A172 (cell line): Measurements from ENCODE around the gene CRB2. TPM values are rescaled to one million over a fixed set of nuclear protein-coding genes. Genes with fewer than 3 reads are reported as not detected.

ENCODE experiments used
- DNase-seq: peaks from one replicate; pipeline ENCODE4 v3.0.0-alpha.2; 2015; ENCODE audit warnings: low spot score
- total RNA-seq: library from RNA; depleted of rRNA; stranded (reverse); fragments of >200 nt; shearing (Covaris generic); gene quantifications from 2 replicates; pipeline ENCODE4 v1.2.3, GENCODE V29; 2014; rRNA removed

CRB2 gene
- total RNA-seq: 0.26 TPM in 2 replicates

GRCh38 chr9:123355761-123356431, at the start of gene CRB2:
Gene CRB2 (plus strand): TSS chr9:123356197. CDS start chr9:123356261, 64 bp downstream.
- no peak for DNase-seq

DNA sequence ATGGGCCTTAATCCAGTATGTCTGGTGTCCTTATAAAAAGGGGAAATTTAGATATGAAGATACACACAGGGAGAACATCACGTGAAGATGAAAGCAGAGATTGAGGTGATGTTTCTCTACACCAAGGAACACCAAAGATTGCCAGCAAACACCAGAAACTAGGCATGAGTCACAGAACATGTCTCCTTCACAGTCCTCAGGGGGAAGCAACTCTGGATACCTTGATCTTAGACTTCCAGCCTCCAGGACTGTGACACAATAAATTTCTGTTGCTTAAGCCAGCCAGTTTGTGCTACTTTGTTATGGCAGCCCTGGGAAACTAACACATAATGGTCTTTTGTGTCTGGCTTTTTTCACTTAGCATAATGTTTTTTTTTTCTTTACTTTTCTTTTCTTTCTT, 46.4 kb upstream of the CRB2 start:
- DNase-seq: peak; percentile 11

DNA sequence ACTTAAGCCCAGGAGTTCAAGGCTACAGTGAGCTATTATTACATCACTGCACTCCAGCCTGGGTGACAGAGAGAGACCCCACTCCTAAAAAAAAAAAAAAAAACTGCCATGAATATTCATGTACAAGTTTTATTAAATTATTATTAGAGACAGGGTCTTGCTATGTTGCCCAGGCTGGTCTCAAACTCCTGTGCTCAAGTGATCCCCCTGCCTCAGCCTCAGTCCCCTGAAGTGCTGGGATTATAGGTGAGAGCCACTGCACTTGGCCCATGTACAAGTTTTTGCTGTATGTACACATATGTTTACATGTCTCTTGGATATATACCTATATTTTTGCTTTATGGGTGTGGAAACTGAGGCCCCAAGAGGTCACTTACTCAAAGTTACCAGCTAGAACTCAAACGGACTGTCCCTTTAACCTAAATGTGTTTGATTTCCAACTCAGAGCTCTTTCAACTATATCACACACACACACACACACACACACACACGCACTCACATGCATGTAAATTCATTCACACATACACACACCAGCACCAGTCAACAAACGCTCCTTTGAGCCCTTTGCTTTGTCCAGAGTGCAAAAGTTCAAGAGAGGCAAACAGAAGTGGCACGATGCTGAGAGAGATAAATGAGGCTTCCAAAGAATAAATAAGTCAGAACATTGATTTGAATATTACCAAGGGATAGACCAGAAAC, 45.3 kb upstream of the CRB2 start:
- DNase-seq: no peak

- no peak for DNase-seq
Observed at GRCh38 chr9:123311250-123311752, 44.7 kb upstream of the CRB2 start.

DNA sequence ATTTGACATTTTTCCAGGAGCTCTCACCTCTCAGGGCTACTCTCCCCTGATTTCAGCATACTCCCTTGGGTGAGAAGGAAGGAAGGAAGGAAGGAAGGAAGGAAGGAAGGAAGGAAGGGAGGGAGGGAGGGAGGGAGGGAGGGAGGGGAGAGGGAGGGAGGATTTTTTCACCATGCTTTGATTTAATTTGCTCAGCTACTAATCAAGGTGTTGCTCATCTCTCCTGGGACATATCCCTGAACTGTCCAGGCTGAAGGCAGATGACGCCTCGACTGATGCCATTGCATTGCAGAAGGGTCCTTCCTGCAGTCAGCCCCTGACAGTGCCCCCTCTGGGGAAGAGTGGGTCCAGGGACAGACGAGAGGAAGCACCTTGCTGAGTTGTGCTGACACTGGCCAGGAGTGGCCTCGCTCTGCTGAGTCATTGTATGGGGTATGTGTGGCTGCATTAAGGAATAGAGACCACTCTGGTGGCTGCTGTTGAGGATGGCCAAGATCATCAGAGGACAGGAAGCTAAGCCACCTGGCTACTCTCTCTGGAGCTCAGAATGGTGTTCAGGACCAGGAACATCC, 43.6 kb upstream of the CRB2 start:
- no peak for DNase-seq

DNA sequence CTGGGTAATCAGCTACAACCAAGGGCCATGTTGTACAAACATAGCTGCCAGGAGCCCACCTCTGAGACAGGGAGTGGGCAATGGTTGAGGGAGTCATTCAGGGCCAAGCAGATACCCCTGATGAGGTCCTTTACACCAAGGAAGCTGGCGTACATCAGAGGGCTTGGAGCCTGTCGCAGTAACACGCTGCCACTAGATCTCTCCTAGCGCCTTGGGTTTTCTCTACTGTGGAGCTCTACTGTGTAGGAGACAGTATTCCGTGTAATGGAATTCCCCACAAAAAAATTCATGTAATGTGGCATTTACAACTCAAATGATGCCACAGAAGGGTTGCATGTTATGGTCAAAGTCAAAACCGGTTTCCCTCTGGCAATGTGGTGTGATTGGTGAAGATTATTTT, 41.4 kb upstream of the CRB2 start:
- no peak for DNase-seq

DNA sequence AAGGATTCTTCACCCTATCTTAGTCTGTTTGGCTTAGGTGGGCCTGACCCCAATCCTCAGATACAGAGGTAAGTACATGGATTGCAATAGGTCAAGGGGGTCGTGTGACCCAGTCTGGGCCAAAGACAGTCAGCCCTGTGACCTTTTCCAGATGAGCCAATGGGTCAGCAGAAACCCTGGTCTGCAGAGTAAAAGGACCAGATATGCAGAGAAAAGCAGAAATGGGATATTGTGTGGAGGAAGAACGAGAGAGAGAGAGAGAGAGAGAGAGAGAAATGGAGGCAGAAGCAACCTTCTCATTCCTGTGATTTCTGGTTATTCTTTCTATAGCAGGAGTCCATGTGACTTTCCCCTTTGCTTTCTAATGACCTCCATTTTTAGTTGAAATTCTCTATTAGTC, 40.4 kb upstream of the CRB2 start:
- DNase-seq: no peak

GRCh38 chr9:123316053-123316718, 39.8 kb upstream of the CRB2 start:
- DNase-seq: no peak

DNA sequence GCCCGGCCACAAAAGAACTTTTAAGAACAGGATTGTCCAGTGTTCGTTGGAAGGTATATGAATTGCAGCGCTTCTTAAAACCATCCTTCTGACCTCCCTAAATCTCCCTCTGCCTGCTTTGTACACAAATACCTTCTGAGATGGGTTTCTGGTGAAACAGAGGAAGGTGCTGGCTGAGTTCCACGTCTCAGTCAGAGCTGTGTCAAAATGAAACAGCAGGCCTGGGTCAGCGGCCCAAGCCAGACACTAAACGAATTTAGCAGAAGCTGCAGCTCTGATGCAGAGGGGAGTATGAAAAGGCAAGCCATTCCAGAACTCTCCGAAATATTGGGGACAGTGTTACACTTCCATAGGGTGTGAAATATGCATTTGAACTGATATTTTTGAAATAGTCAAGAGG, 37.8 kb upstream of the CRB2 start:
- no peak for DNase-seq

GRCh38 chr9:123318961-123319421, 37.0 kb upstream of the CRB2 start:
- no peak for DNase-seq

DNA sequence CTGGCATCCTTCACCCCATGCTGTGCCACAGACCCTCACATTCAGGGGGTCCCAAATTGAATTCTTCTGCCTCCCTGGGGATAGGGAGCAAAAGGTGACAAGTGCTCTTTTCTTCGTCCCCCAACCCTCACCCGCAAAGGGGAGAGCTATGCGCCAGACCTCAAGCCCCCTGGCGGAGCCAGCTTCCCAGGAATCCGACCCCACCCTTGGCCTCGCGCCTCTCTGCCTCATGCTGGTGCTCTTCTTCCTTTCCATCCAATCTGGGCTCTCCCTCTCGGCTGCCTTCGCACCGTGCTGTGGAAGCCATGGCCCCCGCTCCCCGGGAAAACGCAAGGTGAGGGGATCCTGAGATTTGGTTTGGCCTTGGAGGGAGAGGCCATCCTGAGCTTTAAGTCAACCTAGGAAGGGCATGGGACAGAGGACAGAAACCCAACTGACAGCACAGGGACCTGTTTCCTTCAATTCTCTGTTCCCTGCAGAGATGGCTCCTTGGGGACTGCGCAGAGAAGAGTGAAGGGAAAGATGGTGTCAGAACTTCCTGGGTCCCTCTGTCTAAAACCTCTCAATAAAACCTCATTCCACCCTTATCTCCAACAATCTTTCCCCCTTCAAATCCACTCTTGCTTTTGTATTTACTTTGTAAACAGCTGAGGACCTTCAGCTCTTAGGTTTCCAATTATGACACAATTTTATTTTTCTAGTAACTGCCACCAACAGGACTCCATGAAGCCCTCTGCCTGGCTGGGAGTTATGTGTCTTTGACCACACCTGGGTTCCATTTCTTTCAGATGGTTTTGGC, 36.3 kb upstream of the CRB2 start:
- DNase-seq: no peak

GRCh38 chr9:123320814-123321213, 35.2 kb upstream of the CRB2 start:
- DNase-seq: no peak

DNA sequence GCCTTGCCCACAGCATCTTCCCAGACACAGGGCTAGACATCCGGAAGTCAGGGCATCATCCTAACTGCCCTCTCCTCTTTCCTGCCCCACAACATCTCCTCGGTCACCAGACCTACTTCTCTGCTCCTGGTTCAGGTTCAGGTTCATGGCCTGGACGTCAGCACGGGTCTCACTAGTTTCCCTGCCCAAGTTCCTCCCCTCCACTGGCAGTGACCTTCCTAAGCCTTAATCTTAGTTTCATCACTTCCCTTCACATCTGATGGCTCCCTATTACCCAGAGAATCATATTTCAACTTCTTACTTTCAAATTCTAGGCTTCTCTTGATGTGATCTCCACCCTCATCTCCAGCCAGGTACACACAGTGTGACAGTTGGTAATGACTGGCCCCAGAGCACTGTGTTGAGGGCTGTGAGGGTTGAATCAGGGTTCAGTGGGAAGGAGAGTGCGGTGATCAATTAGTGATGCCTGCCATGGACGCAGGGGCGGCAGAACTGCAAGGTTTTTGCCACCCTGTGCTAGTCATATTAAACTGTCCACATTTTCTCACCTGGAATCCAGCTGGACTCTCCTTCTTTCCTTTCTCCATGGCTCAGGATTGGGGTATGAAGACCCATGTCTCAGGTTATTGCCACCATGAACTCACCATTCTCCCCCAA, 34.3 kb upstream of the CRB2 start:
- DNase-seq: no peak

DNA sequence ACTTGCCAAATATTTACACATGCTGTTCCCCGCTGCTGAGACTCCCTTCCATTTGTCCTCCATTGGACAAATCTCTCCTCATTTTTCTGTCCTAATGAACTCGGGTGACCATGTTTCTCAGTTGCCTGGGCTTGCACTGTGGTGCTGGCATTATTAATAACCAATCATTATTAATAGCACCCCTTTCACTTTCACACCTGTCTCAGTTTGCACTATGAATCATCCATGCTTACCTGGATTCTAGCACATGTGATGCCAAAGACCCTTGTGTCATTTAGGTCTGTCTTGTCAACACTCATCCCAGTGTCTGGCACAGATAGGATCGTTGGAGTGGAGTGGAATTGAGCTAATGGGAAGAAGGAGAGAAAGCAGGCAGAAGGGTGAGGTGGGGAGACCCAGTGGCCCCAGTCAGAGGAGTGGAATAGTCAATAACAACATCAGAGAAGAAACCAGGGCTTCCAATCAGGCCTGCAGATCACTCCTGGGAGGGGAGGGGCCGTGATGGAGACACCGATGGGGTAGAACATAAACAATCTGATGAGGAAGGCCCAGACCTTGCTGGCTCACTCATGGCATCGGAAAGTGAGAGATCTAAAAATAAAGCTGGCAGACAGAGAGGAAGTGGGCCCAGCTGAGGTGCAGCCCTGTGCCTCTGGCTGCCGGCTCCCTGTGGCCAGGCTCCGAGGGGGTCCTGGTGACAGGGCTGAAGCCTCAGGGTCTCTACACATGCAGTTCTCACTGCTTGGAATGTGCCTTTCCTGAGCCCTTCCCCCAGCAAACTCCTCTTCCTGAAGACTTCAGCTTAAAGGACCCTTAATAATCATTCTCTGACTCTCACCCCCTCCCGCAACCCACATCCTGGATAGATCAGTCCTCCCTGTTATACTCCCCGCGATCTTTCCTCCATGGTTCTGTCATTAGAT, 33.5 kb upstream of the CRB2 start:
- DNase-seq: no peak

- DNase-seq: no peak
Observed at GRCh38 chr9:123323196-123324013, 32.6 kb upstream of the CRB2 start.

- no peak for DNase-seq
Observed at GRCh38 chr9:123324767-123325183, 31.2 kb upstream of the CRB2 start.

DNA sequence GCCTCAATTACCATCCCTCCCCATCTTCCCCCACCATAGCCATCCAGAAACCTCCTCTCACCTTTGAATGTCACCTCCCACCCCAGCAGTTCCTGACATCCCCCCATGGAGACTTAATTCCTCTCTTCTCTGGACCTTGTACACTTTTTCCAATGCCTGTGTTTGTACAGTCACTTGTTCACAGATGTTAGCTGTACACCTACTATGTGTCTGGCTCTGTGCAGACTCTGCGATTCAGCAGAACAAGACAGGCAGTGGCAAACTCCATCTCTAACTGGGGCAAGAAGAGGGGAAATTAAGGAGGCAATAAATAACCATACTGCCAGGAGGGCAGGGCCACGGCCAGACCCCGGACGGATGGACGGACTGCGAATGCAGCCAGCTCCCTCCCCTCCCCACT, 29.8 kb upstream of the CRB2 start:
- DNase-seq: no peak

GRCh38 chr9:123326662-123327093, 29.3 kb upstream of the CRB2 start:
- DNase-seq: no peak

GRCh38 chr9:123327697-123328100, 28.3 kb upstream of the CRB2 start:
- no peak for DNase-seq
